ENCODE data around the gene FBXW7. TPM values are rescaled to one million over a fixed set of nuclear protein-coding genes. Genes with fewer than 3 reads are reported as not detected.
A peak's percentile ranks its signal among the peaks of the same experiment; 100 is the strongest.

The FBXW7 gene
- total and polyA plus RNA-seq, 2 donors (not counting 1 experiment from before 2014, with no cell fraction given): 23.0 to 125 TPM

DNA sequence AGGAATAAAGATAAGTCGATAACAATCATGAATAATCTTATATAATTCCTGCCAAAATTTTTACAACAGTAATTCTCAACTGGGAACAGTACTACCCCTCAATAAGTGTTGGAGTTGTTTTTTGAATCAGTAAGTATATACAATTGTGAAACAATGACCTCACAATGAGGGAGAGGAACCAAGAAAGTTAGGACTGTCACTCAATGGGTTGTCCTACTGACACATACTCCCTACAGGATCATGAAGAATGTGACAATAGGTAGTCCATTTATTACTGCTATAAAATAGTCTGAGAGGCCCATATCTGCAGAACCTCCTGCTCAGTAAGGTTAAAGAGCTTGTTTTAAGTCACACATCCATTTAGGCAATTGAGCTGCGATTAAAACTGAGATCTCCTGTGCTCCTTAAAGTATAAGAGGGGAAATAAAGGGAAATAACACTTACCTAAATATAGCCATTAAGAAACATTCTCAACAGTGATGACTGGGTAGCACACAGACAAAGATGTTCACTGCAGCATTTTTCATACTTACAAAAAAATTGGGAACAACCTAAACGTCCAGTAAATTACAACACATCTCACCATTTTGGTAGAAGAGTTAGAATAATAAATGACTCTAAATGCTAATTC is 26.2 kb downstream of the FBXW7 start:
- H3K4me1 ChIP-seq (ENCODE audit: control insufficient read depth in 2 of 2, insufficient read depth in 2 of 2, low read length in 2 of 2): peaks cover 11 to 14% of the 10 kb centered on the region in 2 donors
- TF ChIP-seq EZH2 (IDR thresholded peaks at IDR 0.05; ENCODE audit: borderline replicate concordance, insufficient read depth, low read depth, low read length, poor library complexity, severe bottlenecking): no peak
- TF ChIP-seq, protein P1, sequence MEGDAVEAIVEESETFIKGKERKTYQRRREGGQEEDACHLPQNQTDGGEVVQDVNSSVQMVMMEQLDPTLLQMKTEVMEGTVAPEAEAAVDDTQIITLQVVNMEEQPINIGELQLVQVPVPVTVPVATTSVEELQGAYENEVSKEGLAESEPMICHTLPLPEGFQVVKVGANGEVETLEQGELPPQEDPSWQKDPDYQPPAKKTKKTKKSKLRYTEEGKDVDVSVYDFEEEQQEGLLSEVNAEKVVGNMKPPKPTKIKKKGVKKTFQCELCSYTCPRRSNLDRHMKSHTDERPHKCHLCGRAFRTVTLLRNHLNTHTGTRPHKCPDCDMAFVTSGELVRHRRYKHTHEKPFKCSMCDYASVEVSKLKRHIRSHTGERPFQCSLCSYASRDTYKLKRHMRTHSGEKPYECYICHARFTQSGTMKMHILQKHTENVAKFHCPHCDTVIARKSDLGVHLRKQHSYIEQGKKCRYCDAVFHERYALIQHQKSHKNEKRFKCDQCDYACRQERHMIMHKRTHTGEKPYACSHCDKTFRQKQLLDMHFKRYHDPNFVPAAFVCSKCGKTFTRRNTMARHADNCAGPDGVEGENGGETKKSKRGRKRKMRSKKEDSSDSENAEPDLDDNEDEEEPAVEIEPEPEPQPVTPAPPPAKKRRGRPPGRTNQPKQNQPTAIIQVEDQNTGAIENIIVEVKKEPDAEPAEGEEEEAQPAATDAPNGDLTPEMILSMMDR (IDR thresholded peaks at IDR 0.05): no peak
- peak overlapping the region; percentile 4 for H3K27ac Mint-ChIP-seq
- peaks cover 42% of the 10 kb centered on the region for H3K4me1 Mint-ChIP-seq
- H3K4me2 ChIP-seq (replicated peaks; ENCODE audit: low read depth, low read length, poor library complexity, severe bottlenecking): no peak overlapping the region
- H3K4me3 ChIP-seq (ENCODE audit: control extremely low read depth in 1 of 5, extremely low read depth in 1 of 5, insufficient read depth in 1 of 5, low read depth in 2 of 5, low read length in 4 of 5): no peak overlapping the region
- H3K27ac ChIP-seq (ENCODE audit: low read length in 2 of 2): no peak overlapping the region
- POLR2A ChIA-PET: no interaction called here
- no CpG with 5 or more reads among the region's 3 CpGs for WGBS (ENCODE audit: insufficient coverage)
- H3K27me3 Mint-ChIP-seq: no peaks in the 10 kb centered on the region
- intact Hi-C loops (cut with micrococcal nuclease): no loop called here
- no peaks in the 10 kb centered on the region for H3K9me3 ChIP-seq (ENCODE audit: control extremely low read depth in 1 of 3, control insufficient read depth in 2 of 3, insufficient read depth in 1 of 3, low read length in 2 of 3)
- H3K9me3 Mint-ChIP-seq (ENCODE audit: insufficient read depth): no peaks in the 10 kb centered on the region
- DNase-seq: no peak
- no peak overlapping the region for H3K4me3 Mint-ChIP-seq
- no peak for ATAC-seq (ENCODE audit: low read depth)
- H3K27me3 ChIP-seq (replicated peaks in 1 of 4; ENCODE audit: control extremely low read depth in 1 of 4, control insufficient read depth in 3 of 4, insufficient read depth in 4 of 4, low read length in 3 of 4): no peaks in the 10 kb centered on the region
- no peak overlapping the region for H3K9ac ChIP-seq (ENCODE audit: low read length)
- peaks cover 4% of the 10 kb centered on the region for H4K20me1 ChIP-seq (ENCODE audit: control insufficient read depth, insufficient read depth, low read length, poor library complexity, severe bottlenecking)
- CTCF ChIA-PET: interaction anchor here (0.6 to 1.0 kb wide), 2 partner anchors 9 to 118 kb away, joined by 4 read pairs; no protein-coding TSS in a partner anchor
- peaks cover 60% of the 10 kb centered on the region for H3K79me2 ChIP-seq (ENCODE audit: control insufficient read depth, insufficient read depth, low read length)
- peaks cover 0 to 2% of the 10 kb centered on the region in 2 experiments for H3K36me3 ChIP-seq (replicated peaks in 1 of 2; ENCODE audit: control extremely low read depth in 1 of 2, control insufficient read depth in 1 of 2, extremely low read depth in 1 of 2, insufficient read depth in 2 of 2, low read length in 1 of 2)
- H2AFZ ChIP-seq (ENCODE audit: insufficient read depth, low read depth, low read length, poor library complexity, severe bottlenecking): no peak overlapping the region

DNA sequence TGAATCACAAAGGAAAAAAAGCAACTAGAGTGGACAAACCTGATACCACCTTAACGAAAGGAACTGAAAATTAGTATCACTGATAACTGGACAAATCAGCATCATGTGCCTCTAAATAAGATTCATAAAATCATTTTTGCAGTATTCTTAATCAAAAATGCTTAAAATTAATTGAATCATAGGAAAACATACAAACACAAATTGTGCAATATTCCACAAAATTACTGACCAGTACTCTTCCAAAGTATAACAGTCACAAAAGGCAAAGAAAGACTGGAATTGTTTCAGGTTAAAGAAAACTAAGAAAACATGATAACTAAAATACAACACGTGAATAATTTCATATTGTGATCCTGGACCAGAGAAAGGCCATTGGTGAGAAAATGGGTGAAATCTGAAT is 27.1 kb downstream of the FBXW7 start:
- TF ChIP-seq, protein P1 (IDR thresholded peaks at IDR 0.05): no peak
- TF ChIP-seq EZH2 (IDR thresholded peaks at IDR 0.05; ENCODE audit: borderline replicate concordance, insufficient read depth, low read depth, low read length, poor library complexity, severe bottlenecking): no peak
- no peak for DNase-seq
- no peak overlapping the region for H3K4me3 ChIP-seq (ENCODE audit: control extremely low read depth in 1 of 5, extremely low read depth in 1 of 5, insufficient read depth in 1 of 5, low read depth in 2 of 5, low read length in 4 of 5)
- peaks cover 52% of the 10 kb centered on the region for H3K79me2 ChIP-seq (ENCODE audit: control insufficient read depth, insufficient read depth, low read length)
- H3K9me3 ChIP-seq (ENCODE audit: control extremely low read depth in 1 of 3, control insufficient read depth in 2 of 3, insufficient read depth in 1 of 3, low read length in 2 of 3): no peaks in the 10 kb centered on the region
- ChIA-PET POLR2A (no interaction called here), CTCF (no interaction called here)
- H3K9ac ChIP-seq (ENCODE audit: low read length): no peak overlapping the region
- H3K27me3 ChIP-seq (replicated peaks in 1 of 4; ENCODE audit: control extremely low read depth in 1 of 4, control insufficient read depth in 3 of 4, insufficient read depth in 4 of 4, low read length in 3 of 4): no peaks in the 10 kb centered on the region
- H3K4me2 ChIP-seq (replicated peaks; ENCODE audit: low read depth, low read length, poor library complexity, severe bottlenecking): no peak overlapping the region
- no peak overlapping the region for H2AFZ ChIP-seq (ENCODE audit: insufficient read depth, low read depth, low read length, poor library complexity, severe bottlenecking)
- ATAC-seq (ENCODE audit: low read depth): no peak
- no peak overlapping the region for H3K27ac ChIP-seq (ENCODE audit: low read length in 2 of 2)
- Mint-ChIP-seq H3K4me1 (peaks cover 36% of the 10 kb centered on the region), H3K9me3 (ENCODE audit: insufficient read depth) (no peaks in the 10 kb centered on the region), H3K4me3 (no peak overlapping the region), H3K27ac (no peak overlapping the region), H3K27me3 (no peaks in the 10 kb centered on the region)
- intact Hi-C loops (cut with micrococcal nuclease): no loop called here
- H3K36me3 ChIP-seq (replicated peaks in 1 of 2; ENCODE audit: control extremely low read depth in 1 of 2, control insufficient read depth in 1 of 2, extremely low read depth in 1 of 2, insufficient read depth in 2 of 2, low read length in 1 of 2): peaks cover 0 to 2% of the 10 kb centered on the region in 2 experiments
- no CpG with 5 or more reads among the region's 2 CpGs for WGBS (ENCODE audit: insufficient coverage)
- H4K20me1 ChIP-seq (ENCODE audit: control insufficient read depth, insufficient read depth, low read length, poor library complexity, severe bottlenecking): peaks cover 4% of the 10 kb centered on the region
- peaks cover 4 to 10% of the 10 kb centered on the region in 2 donors for H3K4me1 ChIP-seq (ENCODE audit: control insufficient read depth in 2 of 2, insufficient read depth in 2 of 2, low read length in 2 of 2)
